Ascending aorta (tissue), 2 donors: ENCODE measurements around the gene PHLDB2. TPM values are rescaled to one million over a fixed set of nuclear protein-coding genes. Genes with fewer than 3 reads are reported as not detected.
A peak's percentile ranks its signal among the peaks of the same experiment; 100 is the strongest.

Experiments used
- DNase-seq, 2 donors: peaks; one replicate each; pipeline ENCODE4 v3.0.0-alpha.2; 2019; ENCODE audit warnings: low spot score in 2 of 2
- H3K27ac ChIP-seq, 2 donors: fragments of 200-600 bp; sonication (generic); one replicate each; pipeline ENCODE4 v1.5.1; 2016 to 2017; ENCODE audit warnings: mild to moderate bottlenecking in 1 of 2
- H3K27me3 ChIP-seq: fragments of 200-600 bp; sonication (generic); one replicate; pipeline ENCODE4 v1.5.1; 2017
- H3K36me3 ChIP-seq, 2 donors: fragments of 200-600 bp; sonication (generic); one replicate each; pipeline ENCODE4 v1.5.1; 2016
- H3K4me1 ChIP-seq, 2 donors: fragments of 200-600 bp; sonication (generic); one replicate each; pipeline ENCODE4 v1.5.1; 2016 to 2017; ENCODE audit warnings: mild to moderate bottlenecking in 1 of 2
- H3K4me3 ChIP-seq, 2 donors: fragments of 200-600 bp; sonication (generic); one replicate each; pipeline ENCODE4 v1.5.1; 2016 to 2017; ENCODE audit warnings: mild to moderate bottlenecking in 1 of 2
- H3K9me3 ChIP-seq, 2 donors: fragments of 200-600 bp; sonication (generic); one replicate each; pipeline ENCODE4 v1.5.1; 2016
- CTCF ChIP-seq, 3 experiments: fragments of 200-600 bp in 2 of 3; fragments of 450-650 bp in 1 of 3; sonication (generic) in 2 of 3; IDR thresholded peaks; one replicate each; pipeline ENCODE4 v1.5.1; 2016 to 2019; ENCODE audit warnings: antibody characterized with exemption in 3 of 3, mild to moderate bottlenecking in 1 of 3, moderate library complexity in 1 of 3
- intact Hi-C: fragments of 100-400 bp; cut with DNase I; formaldehyde crosslinking; loops from one replicate; pipeline ENCODE4 v1.15.1; 2023
- total RNA-seq: library from RNA; depleted of rRNA; stranded (reverse); fragments of >200 nt; gene quantifications from one replicate; pipeline ENCODE4 v1.1.0, GENCODE V29; 2016

The PHLDB2 gene
- total RNA-seq, 1 donor from 2014 or later: 58.6 TPM

- Histone ChIP-seq H3K4me3 (no peak overlapping the region), H3K9me3 (no peaks in the 10 kb centered on the region), H3K36me3 (peaks cover 0 to 24% of the 10 kb centered on the region in 2 donors), H3K4me1 (peaks cover 0 to 6% of the 10 kb centered on the region in 2 donors), H3K27ac (no peak overlapping the region), H3K27me3 (no peaks in the 10 kb centered on the region)
- no peak for DNase-seq
- no peak for TF ChIP-seq CTCF (IDR thresholded peaks at IDR 0.05)
- intact Hi-C loops: no loop called here
Measured at GRCh38 chr3:111971533-111972130, 112.6 kb downstream of the PHLDB2 start.

GRCh38 chr3:111972891-111973290 is 113.8 kb downstream of the PHLDB2 start:
- TF ChIP-seq CTCF (IDR thresholded peaks at IDR 0.05): no peak
- intact Hi-C loops: no loop called here
- Histone ChIP-seq H3K4me1 (no peaks in the 10 kb centered on the region), H3K9me3 (no peaks in the 10 kb centered on the region), H3K36me3 (peaks cover 0 to 24% of the 10 kb centered on the region in 2 donors), H3K27me3 (no peaks in the 10 kb centered on the region), H3K27ac (no peak overlapping the region), H3K4me3 (no peak overlapping the region)
- no peak for DNase-seq

GRCh38 chr3:111975131-111975530 is 116.1 kb downstream of the PHLDB2 start:
- no peak overlapping the region for H3K27ac ChIP-seq
- no peaks in the 10 kb centered on the region for H3K4me1 ChIP-seq
- no peak for DNase-seq
- H3K36me3 ChIP-seq: peaks cover 0 to 16% of the 10 kb centered on the region in 2 donors
- H3K9me3 ChIP-seq: no peaks in the 10 kb centered on the region
- intact Hi-C loops: loop anchor here (5.0 kb wide), 1 partner anchor 37 kb away; no protein-coding TSS in a partner anchor
- no peak for TF ChIP-seq CTCF (IDR thresholded peaks at IDR 0.05)
- H3K4me3 ChIP-seq: no peak overlapping the region
- no peaks in the 10 kb centered on the region for H3K27me3 ChIP-seq

- Histone ChIP-seq H3K27me3 (no peaks in the 10 kb centered on the region), H3K27ac (no peak overlapping the region), H3K4me1 (peaks cover 0 to 2% of the 10 kb centered on the region in 2 donors), H3K4me3 (no peak overlapping the region), H3K36me3 (peaks cover 0 to 14% of the 10 kb centered on the region in 2 donors), H3K9me3 (no peaks in the 10 kb centered on the region)
- intact Hi-C loops: loop anchor here (5.0 kb wide), 1 partner anchor 36 kb away; no protein-coding TSS in a partner anchor
- no peak for DNase-seq
- TF ChIP-seq CTCF (IDR thresholded peaks at IDR 0.05): no peak
Measured at GRCh38 chr3:111976254-111976653, 117.2 kb downstream of the PHLDB2 start.

- peak; percentile 76 to 97 for DNase-seq
- H3K4me3 ChIP-seq: peak within 1 kb of the TSS; percentile 79 to 89
- H3K27me3 ChIP-seq: no peaks in the 10 kb centered on the region
- peaks cover 0 to 9% of the 10 kb centered on the region in 2 donors for H3K4me1 ChIP-seq
- no peaks in the 10 kb centered on the region for H3K9me3 ChIP-seq
- intact Hi-C loops: loop anchor here (5.0 kb wide), 1 partner anchor 33 kb away; no protein-coding TSS in a partner anchor
- H3K36me3 ChIP-seq: peaks cover 0 to 8% of the 10 kb centered on the region in 2 donors
- no peak for TF ChIP-seq CTCF (IDR thresholded peaks at IDR 0.05)
- peak within 1 kb of the TSS; percentile 67 to 76 for H3K27ac ChIP-seq
Measured at GRCh38 chr3:111978583-111979433, 119.7 kb downstream of the PHLDB2 start, which contains the start of gene ABHD10. TSS of gene ABHD10 (plus strand) at chr3:111979026. CDS start at chr3:111979062, 36 bp downstream.
